Neutrophil (primary cell): Measurements from ENCODE around the gene SBF1.

Experiments used
- H3K27ac ChIP-seq: fragments of 200-600 bp; sonication (generic); 2 replicates; pipeline ENCODE4 v1.5.1; 2016; ENCODE audit warnings: mild to moderate bottlenecking, moderate library complexity
- H3K27me3 ChIP-seq: fragments of 200-600 bp; sonication (generic); 2 replicates; pipeline ENCODE4 v1.6.0; 2016; ENCODE audit warnings: mild to moderate bottlenecking
- H3K36me3 ChIP-seq: fragments of 200-600 bp; sonication (generic); 2 replicates; pipeline ENCODE4 v1.5.1; 2017
- H3K4me1 ChIP-seq, 2 experiments: fragments of 200-600 bp in 1 of 2; sonication (generic) in 1 of 2; 1 replicate in 1 of 2; 2 replicates in 1 of 2; pipeline versions ENCODE4 v1.5.1 to v1.6.1; 2013 to 2016; ENCODE audit warnings: low read depth in 1 of 2, low read length in 1 of 2, mild to moderate bottlenecking in 1 of 2, moderate library complexity in 1 of 2; ENCODE audit not compliant: control insufficient read depth in 1 of 2, insufficient read depth in 1 of 2
- H3K4me3 ChIP-seq, 2 experiments: fragments of 200-600 bp in 1 of 2; sonication (generic) in 1 of 2; 1 replicate in 1 of 2; 2 replicates in 1 of 2; pipeline ENCODE4 v1.5.1; 2013 to 2016; ENCODE audit warnings: low read depth in 1 of 2, low read length in 1 of 2, mild to moderate bottlenecking in 1 of 2, moderate library complexity in 1 of 2
- H3K9me3 ChIP-seq: fragments of 200-600 bp; sonication (generic); 2 replicates; pipeline ENCODE4 v1.5.1; 2016
- CTCF ChIP-seq: fragments of 200-600 bp; sonication (generic); IDR thresholded peaks from 2 replicates; pipeline ENCODE4 v1.5.1; 2016; ENCODE audit warnings: antibody characterized with exemption

SBF1 gene

GRCh38 chr22:50473855-50474671, 772 bp downstream of the SBF1 start:
- H3K27ac ChIP-seq, result peak overlapping the region; percentile 66
- TF ChIP-seq CTCF, result no peak
- H3K4me1 ChIP-seq, result peaks cover 34 to 49% of the 10 kb centered on the region in 2 experiments
- H3K4me3 ChIP-seq, result peak overlapping the region; percentile 66 to 70
- H3K9me3 ChIP-seq, result no peaks in the 10 kb centered on the region
- peaks cover 3% of the 10 kb centered on the region for H3K36me3 ChIP-seq
- H3K27me3 ChIP-seq, result peaks cover 27% of the 10 kb centered on the region

GRCh38 chr22:50473088-50473487, 1.7 kb downstream of the SBF1 start:
- Histone ChIP-seq H3K27ac (no peak overlapping the region), H3K4me3 (peak overlapping the region; percentile 66 to 70), H3K27me3 (peaks cover 19% of the 10 kb centered on the region), H3K4me1 (peaks cover 34 to 49% of the 10 kb centered on the region in 2 experiments), H3K9me3 (no peaks in the 10 kb centered on the region), H3K36me3 (peaks cover 6% of the 10 kb centered on the region)
- no peak for TF ChIP-seq CTCF

GRCh38 chr22:50471962-50472361, 2.9 kb downstream of the SBF1 start:
- H3K27ac ChIP-seq, result no peak overlapping the region
- H3K9me3 ChIP-seq, result no peaks in the 10 kb centered on the region
- peaks cover 8% of the 10 kb centered on the region for H3K27me3 ChIP-seq
- peaks cover 18% of the 10 kb centered on the region for H3K36me3 ChIP-seq
- no peak for TF ChIP-seq CTCF
- no peak overlapping the region for H3K4me3 ChIP-seq
- peaks cover 34 to 49% of the 10 kb centered on the region in 2 experiments for H3K4me1 ChIP-seq

GRCh38 chr22:50471197-50471847, 3.5 kb downstream of the SBF1 start:
- H3K27me3 ChIP-seq, result peaks cover 2% of the 10 kb centered on the region
- H3K36me3 ChIP-seq, result peaks cover 24% of the 10 kb centered on the region
- H3K4me1 ChIP-seq, result peaks cover 34 to 49% of the 10 kb centered on the region in 2 experiments
- no peaks in the 10 kb centered on the region for H3K9me3 ChIP-seq
- TF ChIP-seq CTCF, result no peak
- H3K4me3 ChIP-seq, result no peak overlapping the region
- no peak overlapping the region for H3K27ac ChIP-seq

GRCh38 chr22:50470491-50470890, 4.3 kb downstream of the SBF1 start:
- Histone ChIP-seq H3K27ac (no peak overlapping the region), H3K36me3 (peaks cover 32% of the 10 kb centered on the region), H3K9me3 (no peaks in the 10 kb centered on the region), H3K4me1 (peaks cover 33 to 47% of the 10 kb centered on the region in 2 experiments), H3K4me3 (no peak overlapping the region), H3K27me3 (no peaks in the 10 kb centered on the region)
- TF ChIP-seq CTCF, result no peak
